Spleen (tissue), 11 donors: Measurements from ENCODE around the gene RAPGEF3. TPM values are rescaled to one million over a fixed set of nuclear protein-coding genes. Genes with fewer than 3 reads are reported as not detected.

Experiments used
- DNase-seq: peaks from one replicate; pipeline ENCODE4 v3.0.0-alpha.2; 2020
- H3K27ac ChIP-seq, 8 donors: fragments of 200-600 bp; sonication (generic) in 7 of 8; 1 replicate in 4 of 8; 2 replicates in 4 of 8; pipeline versions ENCODE4 v1.5.0 to v1.8.0; 2016 to 2021; ENCODE audit warnings: inconsistent platforms in 4 of 8, mild to moderate bottlenecking in 4 of 8, moderate library complexity in 1 of 8
- H3K27me3 ChIP-seq, 7 donors: fragments of 200-600 bp; sonication (generic) in 6 of 7; replicated peaks in 1 of 7; 1 replicate in 4 of 7; 2 replicates in 3 of 7; pipeline versions ENCODE4 v1.5.0 to v1.8.0; 2016 to 2021; ENCODE audit warnings: inconsistent platforms in 3 of 7, mild to moderate bottlenecking in 1 of 7
- H3K36me3 ChIP-seq, 6 donors: fragments of 200-600 bp; sonication (generic) in 5 of 6; 1 replicate in 4 of 6; 2 replicates in 2 of 6; pipeline versions ENCODE4 v1.5.0 to v1.8.0; 2016 to 2021; ENCODE audit warnings: inconsistent platforms in 2 of 6
- H3K4me1 ChIP-seq, 6 donors: fragments of 200-600 bp; sonication (generic) in 5 of 6; 1 replicate in 3 of 6; 2 replicates in 3 of 6; pipeline versions ENCODE4 v1.5.0 to v1.8.0; 2016 to 2021; ENCODE audit warnings: inconsistent platforms in 3 of 6
- H3K4me3 ChIP-seq, 8 donors: fragments of 200-600 bp; sonication (generic) in 7 of 8; 1 replicate in 4 of 8; 2 replicates in 4 of 8; pipeline versions ENCODE4 v1.5.0 to v1.8.0; 2016 to 2021; ENCODE audit warnings: inconsistent platforms in 4 of 8, mild to moderate bottlenecking in 4 of 8, moderate library complexity in 2 of 8
- H3K9me3 ChIP-seq, 8 donors: fragments of 200-600 bp; sonication (generic) in 7 of 8; 1 replicate in 4 of 8; 2 replicates in 4 of 8; pipeline versions ENCODE4 v1.5.0 to v1.8.0; 2016 to 2021; ENCODE audit warnings: inconsistent platforms in 4 of 8
- POLR2A ChIP-seq, 3 donors: fragments of 450-650 bp; IDR thresholded peaks; one replicate each; pipeline ENCODE4 v1.5.1; 2017; ENCODE audit warnings: antibody characterized with exemption in 3 of 3, mild to moderate bottlenecking in 1 of 3
- POLR2AphosphoS5 ChIP-seq, 3 donors: sonication (generic); formaldehyde crosslinking; IDR thresholded peaks; one replicate each; pipeline ENCODE4 v1.5.1; 2017; ENCODE audit warnings: antibody characterized with exemption in 3 of 3
- WGBS, 5 donors: extraction: QIAGEN DNeasy Blood & Tissue Kit in 3 of 5; methylation state at CpG; one replicate each; pipeline versions ENCODE4 v1.1.5 to v1.1.7; 2013 to 2018; 5-methylcytosine and 5-hydroxymethylcytosine counted together
- intact Hi-C: fragments of 100-400 bp; cut with DNase I; formaldehyde crosslinking; loops from one replicate; pipeline ENCODE4 v1.15.0; 2023; ENCODE audit warnings: low total_unique reads
- polyA plus RNA-seq, 3 donors: library from polyadenylated mRNA; stranded (reverse); fragments of 200-250 nt; gene quantifications; one replicate each; pipeline ENCODE4 v1.2.1, GENCODE V29; 2013
- total RNA-seq, 7 donors: library from RNA; depleted of rRNA in 3 of 7; stranded (reverse); fragments of >200 nt in 3 of 7; fragmentation: NEBNext Ultra II Directional in 4 of 7; extraction: Animal tissue kit (Norgen Biotek cat#: 25700) in 4 of 7; gene quantifications; one replicate each; pipeline versions ENCODE4 v1.1.0 to v1.2.1, GENCODE V29; 2016 to 2021
- TF ChIP-seq, protein P1 (sequence below), 11 experiments: fragments of 200-600 bp in 7 of 11; fragments of 450-650 bp in 4 of 11; sonication (generic) in 4 of 11; IDR thresholded peaks in 8 of 11; conservative IDR thresholded peaks in 3 of 11; 1 replicate in 7 of 11; 2 replicates in 4 of 11; pipeline versions ENCODE4 v1.4.0 to v1.8.0; 2016 to 2021; ENCODE audit warnings: antibody characterized with exemption in 11 of 11, inconsistent platforms in 4 of 11, mild to moderate bottlenecking in 1 of 11
- donor health status: healthy with polysubstance abuse.
- donor health status: DM: no; HTN: no; CAD: no; lungs with moderate emphysema.
- donor health status: DM: no; HTN: no; CAD: no.
- donor health status: Bipolar disorder and iron deficiency.
- donor health status: healthy.
- donor health status: DM: no; HTN: no; CAD: no.
- donor health status: DM: yes; HTN: yes; CAD: no.

Gene RAPGEF3
- total and polyA plus RNA-seq, 10 donors: 21.4 to 116 (median 58.7) TPM

DNA sequence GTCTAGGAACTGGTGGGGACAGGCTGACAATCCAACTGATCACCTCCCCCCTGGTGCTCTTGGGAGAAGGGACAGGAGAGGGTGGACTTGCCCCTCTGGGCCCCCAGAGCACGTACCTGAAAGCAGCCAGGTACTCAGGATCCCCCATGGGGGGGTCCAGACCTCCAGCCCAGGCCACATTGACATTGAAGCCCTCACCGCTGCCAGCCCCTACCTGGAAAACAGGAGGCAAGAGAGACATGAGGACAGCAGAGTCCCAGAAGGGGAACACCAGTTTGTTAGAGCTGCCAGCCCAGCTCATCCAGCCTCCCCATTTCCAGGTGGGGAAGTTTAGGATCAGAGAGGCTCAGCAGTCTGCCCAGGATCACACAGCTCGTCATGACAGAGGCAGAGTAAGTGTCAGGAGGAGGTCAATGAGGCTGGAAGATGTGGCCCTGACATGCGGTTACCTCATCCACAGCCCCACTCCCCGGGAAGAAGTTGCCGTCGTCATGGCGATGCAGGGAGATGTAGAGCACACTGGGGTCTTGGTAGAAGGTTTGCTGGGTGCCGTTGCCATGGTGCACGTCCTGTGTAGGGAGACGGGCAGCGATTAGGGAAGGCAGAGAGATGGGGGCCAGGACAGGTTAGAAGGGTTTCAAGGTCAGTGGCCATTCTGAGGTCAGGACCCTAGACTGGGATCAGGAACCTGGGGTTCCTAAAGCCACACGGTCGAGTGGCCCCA lies 29.1 kb upstream of the RAPGEF3 start:
- Histone ChIP-seq H3K27me3 (no peaks in the 10 kb centered on the region), H3K9me3 (no peaks in the 10 kb centered on the region), H3K4me1 (peaks cover 0 to 19% (median 0%) of the 10 kb centered on the region in 6 donors), H3K27ac (peak overlapping the region in 2 of 8 donors; percentile 4 to 61), H3K4me3 (no peak overlapping the region), H3K36me3 (peaks cover 23 to 100% (median 100%) of the 10 kb centered on the region in 6 donors)
- WGBS, 5 donors: 76 to 88% (median 81%) methylated on average over 13 to 14 of the region's 14 CpGs
- intact Hi-C loops: no loop called here
- TF ChIP-seq, protein P1, sequence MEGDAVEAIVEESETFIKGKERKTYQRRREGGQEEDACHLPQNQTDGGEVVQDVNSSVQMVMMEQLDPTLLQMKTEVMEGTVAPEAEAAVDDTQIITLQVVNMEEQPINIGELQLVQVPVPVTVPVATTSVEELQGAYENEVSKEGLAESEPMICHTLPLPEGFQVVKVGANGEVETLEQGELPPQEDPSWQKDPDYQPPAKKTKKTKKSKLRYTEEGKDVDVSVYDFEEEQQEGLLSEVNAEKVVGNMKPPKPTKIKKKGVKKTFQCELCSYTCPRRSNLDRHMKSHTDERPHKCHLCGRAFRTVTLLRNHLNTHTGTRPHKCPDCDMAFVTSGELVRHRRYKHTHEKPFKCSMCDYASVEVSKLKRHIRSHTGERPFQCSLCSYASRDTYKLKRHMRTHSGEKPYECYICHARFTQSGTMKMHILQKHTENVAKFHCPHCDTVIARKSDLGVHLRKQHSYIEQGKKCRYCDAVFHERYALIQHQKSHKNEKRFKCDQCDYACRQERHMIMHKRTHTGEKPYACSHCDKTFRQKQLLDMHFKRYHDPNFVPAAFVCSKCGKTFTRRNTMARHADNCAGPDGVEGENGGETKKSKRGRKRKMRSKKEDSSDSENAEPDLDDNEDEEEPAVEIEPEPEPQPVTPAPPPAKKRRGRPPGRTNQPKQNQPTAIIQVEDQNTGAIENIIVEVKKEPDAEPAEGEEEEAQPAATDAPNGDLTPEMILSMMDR (IDR thresholded peaks at IDR 0.05 in 8 of 11, conservative IDR thresholded peaks at IDR 0.05 in 3 of 11): no peak
- peak; percentile 11 to 54 (median 33) for TF ChIP-seq POLR2AphosphoS5 (IDR thresholded peaks at IDR 0.05)
- DNase-seq: no peak

GRCh38 chr12:47786662-47787280 lies 28.1 kb upstream of the RAPGEF3 start:
- peak overlapping the region in 3 of 8 donors; percentile 15 to 61 (median 25) for H3K27ac ChIP-seq
- TF ChIP-seq POLR2AphosphoS5 (IDR thresholded peaks at IDR 0.05) (peak; percentile 11 to 28 (median 20)), POLR2A (IDR thresholded peaks at IDR 0.05) (no peak)
- TF ChIP-seq, protein P1 (IDR thresholded peaks at IDR 0.05 in 8 of 11, conservative IDR thresholded peaks at IDR 0.05 in 3 of 11): no peak
- H3K4me1 ChIP-seq: peaks cover 0 to 23% (median 3%) of the 10 kb centered on the region in 6 donors
- DNase-seq: peak; percentile 60
- intact Hi-C loops: no loop called here
- no peaks in the 10 kb centered on the region for H3K9me3 ChIP-seq
- no peaks in the 10 kb centered on the region for H3K27me3 ChIP-seq
- H3K36me3 ChIP-seq: peaks cover 20 to 100% (median 99%) of the 10 kb centered on the region in 6 donors
- WGBS, 5 donors: 95 to 98% (median 95%) methylated on average over 8 to 10 of the region's 10 CpGs
- H3K4me3 ChIP-seq: no peak overlapping the region

- WGBS, 5 donors: 75 to 87% (median 85%) methylated on average over 11 of the region's 11 CpGs
- Histone ChIP-seq H3K27ac (peak overlapping the region in 6 of 8 donors; percentile 6 to 61 (median 27)), H3K9me3 (no peaks in the 10 kb centered on the region), H3K4me1 (peaks cover 0 to 23% (median 3%) of the 10 kb centered on the region in 6 donors), H3K4me3 (no peak overlapping the region), H3K27me3 (no peaks in the 10 kb centered on the region), H3K36me3 (peaks cover 16 to 100% (median 94%) of the 10 kb centered on the region in 6 donors)
- intact Hi-C loops: no loop called here
- TF ChIP-seq, protein P1 (IDR thresholded peaks at IDR 0.05 in 8 of 11, conservative IDR thresholded peaks at IDR 0.05 in 3 of 11): no peak
- TF ChIP-seq POLR2A (IDR thresholded peaks at IDR 0.05) (no peak), POLR2AphosphoS5 (IDR thresholded peaks at IDR 0.05) (peak in 1 of 3 donors; percentile 49)
- DNase-seq: no peak
Measured at GRCh38 chr12:47785887-47786661, 27.4 kb upstream of the RAPGEF3 start.
